GM20000 (cell line): ENCODE measurements around the gene SKI.

Experiments
- DNase-seq: peaks from one replicate; pipeline ENCODE4 v3.0.0; 2012; ENCODE audit warnings: low spot score
- TF ChIP-seq, protein P1 (sequence below): IDR thresholded peaks from 2 replicates; pipeline ENCODE4 v1.5.1; 2012; ENCODE audit warnings: mild to moderate bottlenecking, control low read depth; ENCODE audit errors: extremely low read depth, missing control alignments

SKI gene

GRCh38 chr1:2213576-2214505 lies 14.3 kb upstream of the SKI start:
- DNase-seq, result no peak
- TF ChIP-seq, protein P1, sequence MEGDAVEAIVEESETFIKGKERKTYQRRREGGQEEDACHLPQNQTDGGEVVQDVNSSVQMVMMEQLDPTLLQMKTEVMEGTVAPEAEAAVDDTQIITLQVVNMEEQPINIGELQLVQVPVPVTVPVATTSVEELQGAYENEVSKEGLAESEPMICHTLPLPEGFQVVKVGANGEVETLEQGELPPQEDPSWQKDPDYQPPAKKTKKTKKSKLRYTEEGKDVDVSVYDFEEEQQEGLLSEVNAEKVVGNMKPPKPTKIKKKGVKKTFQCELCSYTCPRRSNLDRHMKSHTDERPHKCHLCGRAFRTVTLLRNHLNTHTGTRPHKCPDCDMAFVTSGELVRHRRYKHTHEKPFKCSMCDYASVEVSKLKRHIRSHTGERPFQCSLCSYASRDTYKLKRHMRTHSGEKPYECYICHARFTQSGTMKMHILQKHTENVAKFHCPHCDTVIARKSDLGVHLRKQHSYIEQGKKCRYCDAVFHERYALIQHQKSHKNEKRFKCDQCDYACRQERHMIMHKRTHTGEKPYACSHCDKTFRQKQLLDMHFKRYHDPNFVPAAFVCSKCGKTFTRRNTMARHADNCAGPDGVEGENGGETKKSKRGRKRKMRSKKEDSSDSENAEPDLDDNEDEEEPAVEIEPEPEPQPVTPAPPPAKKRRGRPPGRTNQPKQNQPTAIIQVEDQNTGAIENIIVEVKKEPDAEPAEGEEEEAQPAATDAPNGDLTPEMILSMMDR, result no peak

- TF ChIP-seq, protein P1, result no peak
- DNase-seq, result no peak
These were observed 13.4 kb upstream of the SKI start for GRCh38 chr1:2214541-2215241.

DNA sequence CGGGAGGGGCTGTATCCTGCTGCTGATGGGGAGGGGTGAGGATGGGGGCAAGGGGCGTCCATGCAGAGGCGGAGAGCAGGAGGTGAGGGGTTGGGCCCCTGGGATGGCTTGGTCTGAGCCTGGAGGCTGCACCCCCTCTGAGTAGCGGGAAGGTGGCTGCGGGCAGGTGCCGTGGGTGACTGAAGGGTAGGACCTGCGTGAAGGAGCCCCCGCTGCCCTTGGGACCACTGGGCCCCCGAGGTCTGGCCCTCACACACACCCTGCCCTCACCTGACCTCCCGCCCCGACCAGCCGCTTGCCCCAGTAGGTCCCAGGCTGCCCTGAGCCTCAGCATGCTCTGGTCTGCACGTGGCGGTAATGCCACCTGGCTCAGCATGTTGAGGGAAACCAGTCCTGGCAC lies 12.8 kb upstream of the SKI start:
- DNase-seq, result no peak
- TF ChIP-seq, protein P1, result no peak

DNA sequence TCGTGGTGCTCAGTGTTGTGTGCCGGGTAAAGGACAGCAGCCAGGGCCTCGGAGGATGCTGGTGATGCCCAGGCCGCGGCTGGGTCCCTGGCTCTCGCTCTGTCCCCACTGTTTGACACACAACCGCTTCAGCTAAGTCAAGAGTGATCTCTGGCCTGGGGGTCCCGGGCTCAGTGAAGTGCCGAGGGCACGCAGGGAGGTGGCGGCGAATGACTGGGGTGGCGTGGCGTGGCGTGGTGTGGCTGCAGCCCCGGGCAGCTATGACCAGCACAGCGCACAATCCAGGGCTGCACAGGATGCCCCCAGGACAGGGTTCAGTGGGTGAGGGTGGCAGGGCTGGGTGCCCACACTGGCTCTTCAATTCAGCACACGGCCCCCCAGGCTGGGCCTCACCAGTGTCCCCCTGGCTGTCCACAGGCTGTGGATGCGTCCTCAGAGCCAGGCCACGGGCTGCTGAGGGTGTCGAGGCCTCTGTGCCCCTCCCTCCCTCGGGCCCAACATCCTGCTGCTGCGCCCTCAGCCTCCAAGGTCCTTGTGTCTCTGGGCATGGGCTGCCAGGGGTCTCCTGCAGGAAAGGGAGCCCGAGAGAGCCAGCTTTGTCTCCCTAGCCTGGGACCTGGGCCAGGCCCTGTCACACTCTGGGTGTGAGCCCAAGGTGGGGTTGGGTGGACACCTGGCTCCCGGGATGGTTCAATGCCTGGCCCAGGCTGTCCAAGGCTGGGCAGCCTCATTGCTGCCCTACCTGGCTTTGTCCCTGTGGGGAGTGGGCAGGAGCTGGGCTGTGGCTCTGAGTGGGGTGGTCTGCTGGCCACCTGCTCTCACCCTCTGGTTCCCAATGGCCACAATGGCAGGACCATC lies 12.0 kb upstream of the SKI start:
- no peak for DNase-seq
- TF ChIP-seq, protein P1, result no peak

DNA sequence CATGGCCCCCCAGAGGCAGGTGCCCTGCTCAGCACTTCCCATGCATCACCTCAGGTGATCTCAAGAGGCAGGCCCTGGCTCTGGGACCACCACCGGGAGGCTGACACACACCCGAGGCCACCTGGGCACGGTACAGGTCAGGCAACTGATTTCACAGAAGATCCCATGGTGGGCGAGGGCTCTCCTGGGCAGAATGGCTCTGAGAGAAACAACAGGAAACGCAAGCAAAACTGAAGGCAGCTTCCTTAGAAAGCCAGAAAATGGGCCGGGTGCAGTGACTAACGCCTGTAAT lies 11.4 kb upstream of the SKI start:
- DNase-seq, result no peak
- TF ChIP-seq, protein P1, result no peak

GRCh38 chr1:2221271-2221670 lies 6.8 kb upstream of the SKI start:
- TF ChIP-seq, protein P1, result no peak
- no peak for DNase-seq
